ENCODE data around the gene FLII. TPM values are rescaled to one million over a fixed set of nuclear protein-coding genes. Genes with fewer than 3 reads are reported as not detected.

The FLII gene
- total RNA-seq, 5 donors from 2014 or later (not counting 1 experiment from before 2014, with no cell fraction given), result 257 to 389 (median 319) TPM

- CTCF ChIA-PET, result no interaction called here
- Histone ChIP-seq H3K27ac (ENCODE audit: low read length) (no peak overlapping the region), H3K4me3 (ENCODE audit: control insufficient read depth in 1 of 2, extremely low read depth in 1 of 2, low read length in 1 of 2) (no peak overlapping the region), H3K9me3 (no peaks in the 10 kb centered on the region), H3K27me3 (replicated peaks in 1 of 2; ENCODE audit: control insufficient read depth in 2 of 2, extremely low read depth in 1 of 2, insufficient read depth in 2 of 2, low read length in 1 of 2) (no peaks in the 10 kb centered on the region), H3K36me3 (ENCODE audit: control insufficient read depth in 2 of 2, extremely low read depth in 1 of 2, insufficient read depth in 1 of 2, low read length in 1 of 2) (peaks cover 10 to 47% of the 10 kb centered on the region in 2 donors), H3K4me1 (ENCODE audit: control insufficient read depth in 1 of 2, extremely low read depth in 1 of 2, insufficient read depth in 2 of 2, low read length in 2 of 2) (no peaks in the 10 kb centered on the region)
- Mint-ChIP-seq H3K36me3 (peaks cover 34% of the 10 kb centered on the region), H3K27ac (no peak overlapping the region), H3K4me3 (no peak overlapping the region), H3K27me3 (no peaks in the 10 kb centered on the region), H3K9me3 (no peaks in the 10 kb centered on the region), H3K4me1 (no peaks in the 10 kb centered on the region)
- ATAC-seq (replicated peaks in 1 of 4), result no peak
- DNase-seq, result no peak
- POLR2A ChIA-PET, result no interaction called here
- WGBS (ENCODE audit: insufficient coverage), result 96% methylated on average over 15 of the region's 20 CpGs
Observed at GRCh38 chr17:18237461-18237860, 21.1 kb downstream of the FLII start.

DNA sequence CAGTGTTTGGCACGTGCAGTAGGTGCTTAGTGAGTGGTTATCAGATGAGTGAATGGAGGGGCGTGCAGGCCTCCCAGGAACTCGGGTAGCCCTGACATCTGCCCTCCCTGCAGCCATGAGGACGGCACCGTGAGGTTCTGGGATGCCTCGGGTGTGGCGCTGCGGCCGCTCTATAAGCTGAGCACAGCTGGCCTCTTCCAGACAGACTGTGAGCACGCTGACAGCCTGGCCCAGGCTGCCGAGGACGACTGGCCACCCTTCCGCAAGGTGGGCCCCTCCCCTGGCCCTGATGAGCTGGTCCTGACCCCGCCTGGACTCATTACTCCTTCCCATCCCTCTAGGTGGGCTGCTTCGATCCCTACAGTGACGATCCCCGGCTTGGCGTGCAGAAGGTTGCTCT lies 22.0 kb downstream of the FLII start:
- WGBS (ENCODE audit: insufficient coverage), result 94% methylated on average over 13 of the region's 18 CpGs
- peaks cover 34% of the 10 kb centered on the region for H3K36me3 Mint-ChIP-seq
- Histone ChIP-seq H3K4me1 (ENCODE audit: control insufficient read depth in 1 of 2, extremely low read depth in 1 of 2, insufficient read depth in 2 of 2, low read length in 2 of 2) (no peaks in the 10 kb centered on the region), H3K27me3 (replicated peaks in 1 of 2; ENCODE audit: control insufficient read depth in 2 of 2, extremely low read depth in 1 of 2, insufficient read depth in 2 of 2, low read length in 1 of 2) (no peaks in the 10 kb centered on the region), H3K9me3 (no peaks in the 10 kb centered on the region), H3K4me3 (ENCODE audit: control insufficient read depth in 1 of 2, extremely low read depth in 1 of 2, low read length in 1 of 2) (no peak overlapping the region), H3K27ac (ENCODE audit: low read length) (no peak overlapping the region), H3K36me3 (ENCODE audit: control insufficient read depth in 2 of 2, extremely low read depth in 1 of 2, insufficient read depth in 1 of 2, low read length in 1 of 2) (peaks cover 13 to 45% of the 10 kb centered on the region in 2 donors)
- H3K27me3 Mint-ChIP-seq, result no peaks in the 10 kb centered on the region
- DNase-seq (no peak), ATAC-seq (replicated peaks in 1 of 4) (no peak)
- H3K9me3 Mint-ChIP-seq, result no peaks in the 10 kb centered on the region
- H3K4me3 Mint-ChIP-seq, result no peak overlapping the region
- ChIA-PET POLR2A (no interaction called here), CTCF (no interaction called here)
- no peak overlapping the region for H3K27ac Mint-ChIP-seq
- no peaks in the 10 kb centered on the region for H3K4me1 Mint-ChIP-seq

- H3K36me3 ChIP-seq (ENCODE audit: control insufficient read depth in 2 of 2, extremely low read depth in 1 of 2, insufficient read depth in 1 of 2, low read length in 1 of 2), result peaks cover 13 to 43% of the 10 kb centered on the region in 2 donors
Observed at GRCh38 chr17:18235743-18236256, 22.7 kb downstream of the FLII start.

DNA sequence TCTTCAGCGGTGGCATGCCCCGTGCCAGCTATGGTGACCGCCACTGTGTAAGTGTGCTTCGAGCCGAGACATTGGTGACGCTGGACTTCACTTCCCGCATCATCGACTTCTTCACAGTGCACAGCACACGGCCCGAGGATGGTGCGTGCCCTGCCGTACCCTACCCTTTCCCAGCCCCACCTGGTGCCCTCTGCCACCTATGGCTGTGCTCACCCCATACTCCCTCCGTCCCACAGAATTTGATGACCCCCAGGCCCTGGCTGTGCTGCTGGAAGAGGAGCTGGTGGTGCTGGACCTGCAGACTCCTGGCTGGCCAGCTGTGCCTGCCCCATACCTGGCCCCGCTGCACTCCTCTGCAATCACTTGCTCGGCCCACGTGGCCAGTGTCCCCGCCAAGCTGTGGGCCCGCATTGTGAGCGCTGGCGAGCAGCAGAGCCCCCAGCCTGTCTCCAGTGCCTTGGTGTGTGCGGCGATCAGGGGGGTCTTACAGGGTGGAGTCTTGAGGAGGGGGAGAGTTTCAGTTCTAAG lies 23.6 kb downstream of the FLII start:
- Mint-ChIP-seq H3K4me3 (no peak overlapping the region), H3K4me1 (no peaks in the 10 kb centered on the region), H3K27me3 (no peaks in the 10 kb centered on the region), H3K27ac (no peak overlapping the region), H3K9me3 (no peaks in the 10 kb centered on the region), H3K36me3 (peaks cover 34% of the 10 kb centered on the region)
- WGBS (ENCODE audit: insufficient coverage), result over 99% methylated on average over 19 of the region's 22 CpGs
- no peak for DNase-seq
- H3K4me1 ChIP-seq (ENCODE audit: control insufficient read depth in 1 of 2, extremely low read depth in 1 of 2, insufficient read depth in 2 of 2, low read length in 2 of 2), result peaks cover 0 to under 1% of the 10 kb centered on the region in 2 experiments
- H3K4me3 ChIP-seq (ENCODE audit: control insufficient read depth in 1 of 2, extremely low read depth in 1 of 2, low read length in 1 of 2), result no peak overlapping the region
- CTCF ChIA-PET, result no interaction called here
- no peaks in the 10 kb centered on the region for H3K27me3 ChIP-seq (replicated peaks in 1 of 2; ENCODE audit: control insufficient read depth in 2 of 2, extremely low read depth in 1 of 2, insufficient read depth in 2 of 2, low read length in 1 of 2)
- ATAC-seq (replicated peaks in 1 of 4), result no peak
- H3K36me3 ChIP-seq (ENCODE audit: control insufficient read depth in 2 of 2, extremely low read depth in 1 of 2, insufficient read depth in 1 of 2, low read length in 1 of 2), result peaks cover 13 to 43% of the 10 kb centered on the region in 2 donors
- POLR2A ChIA-PET, result no interaction called here
- no peak overlapping the region for H3K27ac ChIP-seq (ENCODE audit: low read length)
- no peaks in the 10 kb centered on the region for H3K9me3 ChIP-seq

More at GRCh38 chr17:18235743-18236256, 22.7 kb downstream of the FLII start:
- H3K27ac Mint-ChIP-seq, result no peak overlapping the region
- Histone ChIP-seq H3K4me3 (ENCODE audit: control insufficient read depth in 1 of 2, extremely low read depth in 1 of 2, low read length in 1 of 2) (no peak overlapping the region), H3K9me3 (no peaks in the 10 kb centered on the region), H3K27me3 (replicated peaks in 1 of 2; ENCODE audit: control insufficient read depth in 2 of 2, extremely low read depth in 1 of 2, insufficient read depth in 2 of 2, low read length in 1 of 2) (no peaks in the 10 kb centered on the region), H3K4me1 (ENCODE audit: control insufficient read depth in 1 of 2, extremely low read depth in 1 of 2, insufficient read depth in 2 of 2, low read length in 2 of 2) (no peaks in the 10 kb centered on the region), H3K27ac (ENCODE audit: low read length) (no peak overlapping the region)
- DNase-seq (no peak), ATAC-seq (replicated peaks in 1 of 4) (no peak)
- ChIA-PET CTCF (no interaction called here), POLR2A (no interaction called here)
- 60% methylated on average over 14 of the region's 14 CpGs for WGBS (ENCODE audit: insufficient coverage)
- no peaks in the 10 kb centered on the region for H3K27me3 Mint-ChIP-seq
- H3K4me1 Mint-ChIP-seq, result no peaks in the 10 kb centered on the region
- H3K4me3 Mint-ChIP-seq, result no peak overlapping the region
- no peaks in the 10 kb centered on the region for H3K9me3 Mint-ChIP-seq
- H3K36me3 Mint-ChIP-seq, result peaks cover 34% of the 10 kb centered on the region

- peaks cover 28% of the 10 kb centered on the region for H3K36me3 Mint-ChIP-seq
Observed at GRCh38 chr17:18233803-18234518, 24.6 kb downstream of the FLII start.

DNA sequence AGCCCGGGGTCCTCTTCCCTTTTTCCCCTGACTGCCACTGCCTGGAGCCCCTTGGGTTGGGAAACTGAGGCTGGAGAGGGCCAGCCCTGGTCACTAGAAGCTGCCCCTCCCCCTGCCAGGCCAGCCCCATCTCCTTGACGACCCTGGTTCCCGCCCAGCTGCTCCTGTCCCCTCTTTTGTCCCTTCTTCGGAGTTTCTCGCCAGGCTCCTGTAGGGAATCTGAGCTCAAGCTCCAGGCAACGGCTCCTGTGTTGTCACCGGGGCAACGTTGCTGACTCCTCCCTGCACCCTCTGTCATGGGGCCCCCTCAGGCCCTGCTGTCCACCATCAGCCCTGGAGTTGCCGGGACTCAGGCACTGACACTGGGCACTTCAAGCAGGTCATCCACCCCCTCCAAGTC lies 27.4 kb downstream of the FLII start:
- ATAC-seq (replicated peaks in 1 of 4), result no peak
- Mint-ChIP-seq H3K27ac (no peak overlapping the region), H3K4me1 (peaks cover 22 to 26% (median 23%) of the 10 kb centered on the region in 3 donors), H3K9me3 (no peaks in the 10 kb centered on the region), H3K27me3 (no peaks in the 10 kb centered on the region), H3K4me3 (no peak overlapping the region), H3K36me3 (peaks cover 11% of the 10 kb centered on the region)
- WGBS (ENCODE audit: insufficient coverage), result 93% methylated on average over 8 of the region's 9 CpGs
- ChIA-PET CTCF (no interaction called here), POLR2A (no interaction called here)
- Histone ChIP-seq H3K9me3 (no peaks in the 10 kb centered on the region), H3K4me1 (ENCODE audit: control insufficient read depth in 1 of 2, extremely low read depth in 1 of 2, insufficient read depth in 2 of 2, low read length in 2 of 2) (peaks cover 3 to 22% of the 10 kb centered on the region in 2 experiments), H3K27ac (ENCODE audit: low read length) (no peak overlapping the region), H3K36me3 (ENCODE audit: control insufficient read depth in 2 of 2, extremely low read depth in 1 of 2, insufficient read depth in 1 of 2, low read length in 1 of 2) (peaks cover 13 to 27% of the 10 kb centered on the region in 2 donors), H3K27me3 (replicated peaks in 1 of 2; ENCODE audit: control insufficient read depth in 2 of 2, extremely low read depth in 1 of 2, insufficient read depth in 2 of 2, low read length in 1 of 2) (no peaks in the 10 kb centered on the region), H3K4me3 (ENCODE audit: control insufficient read depth in 1 of 2, extremely low read depth in 1 of 2, low read length in 1 of 2) (no peak overlapping the region)
- no peak for DNase-seq

More at GRCh38 chr17:18233803-18234518, 24.6 kb downstream of the FLII start:
- Mint-ChIP-seq H3K27me3 (no peaks in the 10 kb centered on the region), H3K9me3 (no peaks in the 10 kb centered on the region), H3K27ac (no peak overlapping the region), H3K4me3 (no peak overlapping the region), H3K4me1 (peaks cover 0 to 2% (median under 1%) of the 10 kb centered on the region in 3 donors)
- H3K27ac ChIP-seq (ENCODE audit: low read length), result no peak overlapping the region
- no peaks in the 10 kb centered on the region for H3K27me3 ChIP-seq (replicated peaks in 1 of 2; ENCODE audit: control insufficient read depth in 2 of 2, extremely low read depth in 1 of 2, insufficient read depth in 2 of 2, low read length in 1 of 2)
- H3K36me3 ChIP-seq (ENCODE audit: control insufficient read depth in 2 of 2, extremely low read depth in 1 of 2, insufficient read depth in 1 of 2, low read length in 1 of 2), result peaks cover 13 to 43% of the 10 kb centered on the region in 2 donors
- H3K4me3 ChIP-seq (ENCODE audit: control insufficient read depth in 1 of 2, extremely low read depth in 1 of 2, low read length in 1 of 2), result no peak overlapping the region
- peaks cover 0 to 9% of the 10 kb centered on the region in 2 experiments for H3K4me1 ChIP-seq (ENCODE audit: control insufficient read depth in 1 of 2, extremely low read depth in 1 of 2, insufficient read depth in 2 of 2, low read length in 2 of 2)
- ChIA-PET POLR2A (no interaction called here), CTCF (no interaction called here)
- DNase-seq (no peak), ATAC-seq (replicated peaks in 1 of 4) (no peak)
- H3K9me3 ChIP-seq, result no peaks in the 10 kb centered on the region
- WGBS (ENCODE audit: insufficient coverage), result 94% methylated on average over 22 of the region's 22 CpGs
